ENCODE measurements around the gene MB.

MB gene

DNA sequence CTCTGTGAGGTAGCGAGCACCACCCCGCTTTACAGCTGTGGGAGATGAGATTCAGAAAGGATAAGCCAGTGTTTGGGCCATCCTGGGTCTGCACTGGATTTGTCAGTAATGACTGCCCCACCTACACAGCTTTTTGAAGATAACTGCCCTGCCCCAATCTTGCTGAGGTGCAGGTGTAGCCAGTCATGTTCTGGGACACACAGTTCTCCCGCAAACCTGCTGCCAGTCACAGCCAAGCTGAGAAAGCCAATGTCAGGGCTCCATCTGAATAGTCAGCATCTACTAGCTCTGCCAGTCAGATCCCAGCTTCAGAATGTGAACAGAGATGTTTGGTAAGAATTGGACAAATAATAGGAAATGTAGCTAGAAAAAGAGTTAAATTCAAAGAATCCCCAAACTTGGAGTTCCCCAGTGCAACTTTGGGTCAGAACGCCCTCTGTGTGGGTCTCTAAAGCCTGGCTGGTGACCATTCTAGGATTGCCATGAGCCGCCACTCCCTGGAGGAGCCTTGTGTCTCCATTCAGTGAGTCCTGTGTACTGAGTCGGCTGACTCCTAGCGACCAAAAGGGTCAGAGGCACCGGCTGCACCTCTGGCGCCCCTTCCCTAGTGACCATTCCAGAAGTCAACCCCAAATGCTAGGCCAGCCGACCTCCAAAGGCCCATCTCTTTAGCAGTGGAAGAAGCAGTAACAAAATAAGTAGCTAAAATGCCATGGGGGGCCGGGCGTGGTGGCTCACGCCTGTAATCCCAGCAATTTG lies 2.4 kb upstream of the MB start:
- Mint-ChIP-seq H3K4me1 (ENCODE audit: low read depth in 2 of 2) (peaks cover 10 to 13% of the 10 kb centered on the region in 2 donors), H3K36me3 (ENCODE audit: insufficient read depth) (no peaks in the 10 kb centered on the region), H3K27ac (no peak overlapping the region), H3K27me3 (peaks cover 4 to 5% of the 10 kb centered on the region in 2 donors), H3K4me3 (no peak overlapping the region), H3K9me3 (no peaks in the 10 kb centered on the region)
- no peak for ATAC-seq (replicated peaks)
- DNase-seq = no peak

DNA sequence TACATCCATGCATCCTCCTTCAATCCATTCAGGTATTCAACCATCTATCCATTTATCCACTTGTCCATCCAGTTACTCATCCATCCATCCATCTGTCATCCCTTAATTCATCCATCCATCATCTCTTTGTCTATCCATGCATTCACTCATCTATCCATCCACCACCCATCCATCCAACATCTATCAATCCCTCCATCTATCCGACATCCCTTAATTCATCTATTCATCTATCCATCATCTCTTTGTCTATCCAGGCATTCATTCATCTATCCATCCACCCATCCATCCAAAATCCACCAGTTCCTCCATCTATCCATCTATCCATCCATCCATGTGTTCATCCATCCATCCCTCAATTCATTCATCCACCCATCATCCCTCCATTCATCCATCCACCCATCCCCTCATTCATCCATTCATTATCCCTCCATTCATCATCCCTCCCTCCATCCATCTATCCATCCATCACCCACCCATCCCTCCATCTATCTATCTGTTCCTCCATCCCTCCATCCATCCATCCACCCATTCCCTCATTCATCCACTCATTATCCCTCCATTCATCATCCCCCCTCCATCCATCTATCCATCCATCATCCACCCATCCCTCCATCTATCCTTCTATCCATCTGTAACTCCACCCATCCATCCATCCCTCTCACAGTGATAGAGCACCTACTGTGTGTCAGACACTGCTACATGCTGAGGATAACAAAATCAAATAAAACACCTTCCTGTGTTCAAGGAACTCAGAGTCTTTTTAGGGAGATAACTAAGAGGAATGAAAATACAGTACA lies 1.5 kb upstream of the MB start:
- no peaks in the 10 kb centered on the region for H3K27me3 Mint-ChIP-seq
- DNase-seq (no peak), ATAC-seq (replicated peaks) (no peak)
- no peak overlapping the region for H3K4me3 Mint-ChIP-seq
- no peaks in the 10 kb centered on the region for H3K36me3 Mint-ChIP-seq (ENCODE audit: insufficient read depth)
- no peaks in the 10 kb centered on the region for H3K9me3 Mint-ChIP-seq
- H3K27ac Mint-ChIP-seq = no peak overlapping the region
- peaks cover 10 to 13% of the 10 kb centered on the region in 2 donors for H3K4me1 Mint-ChIP-seq (ENCODE audit: low read depth in 2 of 2)

DNA sequence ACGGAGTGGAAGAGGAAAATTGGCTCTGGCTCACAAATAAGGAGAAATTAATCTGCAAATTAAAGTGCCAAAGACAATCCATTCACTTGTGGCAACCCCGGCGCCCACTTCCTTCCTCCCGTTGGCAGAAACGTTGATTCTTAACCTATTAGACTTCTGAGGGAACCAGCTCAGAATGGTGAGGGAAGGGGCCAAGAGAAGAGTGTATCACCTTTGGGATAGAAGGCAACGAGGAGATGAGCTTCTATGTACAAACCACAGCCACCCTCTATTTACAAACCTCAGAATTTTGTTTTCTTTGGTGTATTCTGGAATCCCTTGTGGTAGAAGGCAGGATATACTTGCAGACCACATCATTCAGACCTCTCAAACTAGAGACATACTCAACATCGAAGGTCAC lies 1.1 kb downstream of the MB start:
- Mint-ChIP-seq H3K27me3 (peaks cover 0 to 11% of the 10 kb centered on the region in 2 donors), H3K4me3 (no peak overlapping the region), H3K36me3 (ENCODE audit: insufficient read depth) (no peaks in the 10 kb centered on the region), H3K27ac (no peak overlapping the region), H3K4me1 (ENCODE audit: low read depth in 2 of 2) (peaks cover 9 to 17% of the 10 kb centered on the region in 2 donors), H3K9me3 (no peaks in the 10 kb centered on the region)
- no peak for ATAC-seq (replicated peaks)
- no peak for DNase-seq

DNA sequence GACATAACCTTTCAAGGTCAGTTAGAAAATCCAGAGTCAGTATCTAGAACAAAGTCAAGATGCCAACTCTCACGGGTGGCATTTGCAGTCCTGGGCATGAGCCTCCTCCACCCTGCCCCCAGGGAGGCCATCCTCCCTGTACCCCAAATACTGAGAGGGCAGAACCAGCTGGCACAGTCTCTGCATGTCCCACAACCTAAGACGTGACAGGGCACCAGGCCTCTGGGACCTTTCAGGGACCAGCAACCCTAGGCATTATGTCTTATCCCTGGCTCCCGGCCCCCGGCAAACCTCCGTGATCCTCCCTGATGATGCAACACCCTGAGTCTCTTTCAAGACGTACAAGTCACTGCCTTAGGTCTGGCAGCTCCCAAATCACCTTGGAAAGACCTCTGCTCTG lies 2.0 kb downstream of the MB start:
- no peaks in the 10 kb centered on the region for H3K36me3 Mint-ChIP-seq (ENCODE audit: insufficient read depth)
- H3K27ac Mint-ChIP-seq = no peak overlapping the region
- H3K4me1 Mint-ChIP-seq (ENCODE audit: low read depth in 2 of 2) = peaks cover 9 to 17% of the 10 kb centered on the region in 2 donors
- DNase-seq = no peak
- no peaks in the 10 kb centered on the region for H3K9me3 Mint-ChIP-seq
- H3K27me3 Mint-ChIP-seq = peaks cover 0 to 20% of the 10 kb centered on the region in 2 donors
- H3K4me3 Mint-ChIP-seq = no peak overlapping the region
- no peak for ATAC-seq (replicated peaks)

DNA sequence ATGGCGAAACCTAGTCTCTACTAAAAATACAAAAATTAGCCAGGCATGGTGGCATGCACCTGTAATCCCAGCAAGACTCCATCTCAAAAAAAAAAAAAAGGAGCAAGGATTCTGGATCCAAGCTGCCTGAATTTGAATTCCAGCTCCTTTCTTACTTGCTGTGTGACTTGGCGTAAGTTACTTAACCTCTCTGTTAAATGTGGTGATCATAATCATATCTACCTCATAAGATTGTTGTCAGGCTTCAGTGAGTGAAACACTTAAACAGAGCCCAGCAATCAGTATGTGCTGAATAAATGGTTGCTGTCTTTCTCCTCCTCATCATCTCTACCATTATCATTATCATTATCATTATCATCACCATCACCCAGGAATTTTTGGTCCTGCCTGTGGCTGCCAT lies 2.7 kb downstream of the MB start:
- Mint-ChIP-seq H3K36me3 (ENCODE audit: insufficient read depth) (no peaks in the 10 kb centered on the region), H3K27ac (peak overlapping the region in 1 of 2 donors; percentile 62), H3K9me3 (no peaks in the 10 kb centered on the region), H3K4me3 (no peak overlapping the region), H3K27me3 (peaks cover 0 to 27% of the 10 kb centered on the region in 2 donors), H3K4me1 (ENCODE audit: low read depth in 2 of 2) (peaks cover 9 to 17% of the 10 kb centered on the region in 2 donors)
- DNase-seq (no peak), ATAC-seq (replicated peaks) (no peak)

DNA sequence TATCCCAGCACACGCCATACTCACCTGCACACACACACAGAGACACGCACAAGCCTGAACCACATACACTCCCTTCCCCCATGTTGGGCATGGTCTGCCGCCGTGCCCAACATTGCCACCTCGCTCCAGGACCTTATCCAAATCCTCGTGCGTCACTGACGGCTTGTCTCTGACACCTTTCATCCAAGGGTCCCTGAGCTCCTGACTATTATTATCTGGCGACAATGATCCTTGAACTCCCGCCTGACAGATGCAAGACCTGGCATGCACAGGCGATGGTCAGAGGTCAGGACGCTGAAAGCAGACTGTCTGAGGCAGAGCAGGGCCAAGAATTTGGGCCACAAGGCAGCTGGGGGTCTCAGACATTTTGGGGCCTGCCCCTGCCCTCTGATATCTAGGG lies 4.2 kb downstream of the MB start:
- Mint-ChIP-seq H3K27ac (no peak overlapping the region), H3K9me3 (no peaks in the 10 kb centered on the region), H3K4me1 (ENCODE audit: low read depth in 2 of 2) (peaks cover 9 to 17% of the 10 kb centered on the region in 2 donors), H3K4me3 (no peak overlapping the region), H3K36me3 (ENCODE audit: insufficient read depth) (no peaks in the 10 kb centered on the region), H3K27me3 (peaks cover 15 to 42% of the 10 kb centered on the region in 2 donors)
- ATAC-seq (replicated peaks) (no peak), DNase-seq (no peak)

DNA sequence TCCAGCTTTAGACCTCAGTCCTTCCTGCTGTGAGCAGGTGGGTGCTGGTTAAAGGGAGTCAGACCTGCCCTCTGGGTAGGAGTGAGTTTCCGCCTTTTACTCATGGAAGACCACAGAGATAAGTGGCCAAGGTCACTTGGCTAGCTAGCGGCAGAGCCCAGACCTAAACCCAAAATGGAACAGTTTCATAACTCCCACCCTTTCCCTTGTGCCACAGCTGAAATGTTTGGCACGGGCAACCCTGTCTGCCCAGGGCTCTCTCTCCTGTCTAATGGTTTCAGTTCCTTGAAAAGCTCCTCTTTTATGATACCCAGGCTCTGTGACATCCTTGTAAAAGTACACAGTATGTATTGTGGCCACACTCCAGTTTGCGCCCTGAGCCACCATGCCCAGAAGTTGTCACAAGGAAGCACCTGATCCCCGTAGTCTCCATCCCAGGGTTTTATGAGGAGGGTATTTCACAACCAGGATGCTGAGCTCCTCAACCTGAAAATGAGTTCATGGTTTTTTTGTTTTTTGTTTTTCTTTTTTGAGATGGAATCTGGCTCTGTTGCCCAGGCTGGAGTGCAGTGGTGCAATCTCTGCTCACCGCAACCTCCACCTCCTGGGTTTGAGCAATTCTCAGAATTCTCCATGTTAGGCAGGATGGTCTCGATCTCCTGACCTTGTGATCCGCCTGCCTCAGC lies 5.1 kb downstream of the MB start:
- ATAC-seq (replicated peaks) = no peak
- H3K27me3 Mint-ChIP-seq = peaks cover 23 to 51% of the 10 kb centered on the region in 2 donors
- no peak overlapping the region for H3K4me3 Mint-ChIP-seq
- peak overlapping the region in 1 of 2 donors; percentile 62 for H3K27ac Mint-ChIP-seq
- H3K36me3 Mint-ChIP-seq (ENCODE audit: insufficient read depth) = no peaks in the 10 kb centered on the region
- H3K9me3 Mint-ChIP-seq = no peaks in the 10 kb centered on the region
- H3K4me1 Mint-ChIP-seq (ENCODE audit: low read depth in 2 of 2) = peaks cover 9 to 17% of the 10 kb centered on the region in 2 donors
- no peak for DNase-seq

DNA sequence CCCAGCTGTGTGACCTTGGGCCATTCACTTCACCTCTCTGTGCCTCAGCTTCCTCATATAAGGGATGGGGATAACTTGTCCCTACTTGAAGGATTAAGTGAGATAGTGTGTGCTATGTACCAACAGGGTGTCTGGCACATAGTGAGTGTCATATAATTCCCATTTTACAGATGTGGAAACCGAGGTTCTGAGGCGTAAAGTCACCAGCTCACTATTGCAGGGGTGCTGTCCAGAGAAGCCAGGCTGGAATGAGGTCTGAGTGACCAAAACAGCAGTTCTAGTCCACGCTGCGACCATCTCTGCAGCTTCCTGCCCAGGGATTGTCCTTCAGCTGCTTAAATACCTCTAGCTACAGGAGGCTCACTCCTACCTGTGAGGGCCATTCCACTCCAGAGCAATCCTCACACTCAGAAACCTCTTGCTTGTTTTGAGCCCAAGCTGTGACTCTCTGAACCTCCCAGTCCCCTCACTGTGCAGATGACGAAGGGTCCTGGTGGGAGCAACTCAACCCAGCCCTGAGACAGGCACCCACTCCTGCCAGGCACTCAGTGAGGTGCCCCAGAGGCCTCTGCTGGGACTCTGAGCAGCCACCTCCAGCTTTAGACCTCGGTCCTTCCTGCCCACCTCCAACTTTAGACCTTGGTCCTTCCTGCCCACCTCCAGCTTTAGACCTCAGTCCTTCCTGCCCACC lies 5.8 kb downstream of the MB start:
- H3K4me1 Mint-ChIP-seq (ENCODE audit: low read depth in 2 of 2) = peaks cover 9 to 11% of the 10 kb centered on the region in 2 donors
- DNase-seq (no peak), ATAC-seq (replicated peaks) (no peak)
- no peaks in the 10 kb centered on the region for H3K9me3 Mint-ChIP-seq
- peaks cover 30 to 58% of the 10 kb centered on the region in 2 donors for H3K27me3 Mint-ChIP-seq
- peak overlapping the region in 1 of 2 donors; percentile 62 for H3K27ac Mint-ChIP-seq
- H3K36me3 Mint-ChIP-seq (ENCODE audit: insufficient read depth) = no peaks in the 10 kb centered on the region
- no peak overlapping the region for H3K4me3 Mint-ChIP-seq

DNA sequence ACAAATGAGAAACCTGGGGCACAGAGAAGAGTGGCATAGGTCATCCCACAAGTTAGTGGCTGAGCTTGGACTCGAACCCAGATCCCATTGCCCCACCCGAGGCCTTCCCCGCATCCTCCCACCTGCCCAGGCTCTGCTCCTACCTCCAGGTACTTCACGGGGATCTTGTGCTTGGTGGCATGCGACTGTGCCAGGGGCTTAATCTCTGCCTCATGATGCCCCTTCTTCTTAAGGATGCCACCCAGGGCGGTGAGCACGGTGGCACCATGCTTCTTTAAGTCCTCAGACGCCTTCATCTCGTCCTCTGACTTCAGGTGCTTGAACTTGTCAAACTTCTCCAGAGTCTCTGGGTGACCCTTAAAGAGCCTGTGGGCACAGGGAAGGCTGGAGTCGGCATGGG lies 6.4 kb downstream of the MB start:
- DNase-seq (no peak), ATAC-seq (replicated peaks) (no peak)
- H3K36me3 Mint-ChIP-seq (ENCODE audit: insufficient read depth) = no peaks in the 10 kb centered on the region
- H3K4me3 Mint-ChIP-seq = no peak overlapping the region
- H3K27ac Mint-ChIP-seq = no peak overlapping the region
- peaks cover 5 to 7% of the 10 kb centered on the region in 2 donors for H3K4me1 Mint-ChIP-seq (ENCODE audit: low read depth in 2 of 2)
- peaks cover 34 to 64% of the 10 kb centered on the region in 2 donors for H3K27me3 Mint-ChIP-seq
- H3K9me3 Mint-ChIP-seq = no peaks in the 10 kb centered on the region

DNA sequence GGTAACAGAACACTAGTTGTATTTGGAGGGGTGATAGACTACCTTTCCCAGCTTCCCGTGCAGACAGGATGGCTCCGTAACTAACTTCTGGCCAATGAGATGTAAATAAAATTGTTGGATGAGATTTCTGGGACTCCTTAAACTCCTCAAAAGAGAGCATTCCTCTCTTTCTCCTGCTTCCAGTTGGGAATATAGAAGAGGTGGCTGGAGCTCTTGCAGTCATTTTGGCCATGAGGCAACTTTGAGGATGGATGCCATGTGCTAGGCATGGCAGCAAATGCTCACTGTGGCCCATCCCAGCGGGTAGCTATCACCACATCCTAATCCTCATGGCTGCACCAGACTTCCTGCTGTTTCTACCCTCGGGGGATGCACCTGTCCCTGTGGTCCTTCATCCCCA lies 7.4 kb downstream of the MB start:
- no peak for ATAC-seq (replicated peaks)
- no peaks in the 10 kb centered on the region for H3K36me3 Mint-ChIP-seq (ENCODE audit: insufficient read depth)

DNA sequence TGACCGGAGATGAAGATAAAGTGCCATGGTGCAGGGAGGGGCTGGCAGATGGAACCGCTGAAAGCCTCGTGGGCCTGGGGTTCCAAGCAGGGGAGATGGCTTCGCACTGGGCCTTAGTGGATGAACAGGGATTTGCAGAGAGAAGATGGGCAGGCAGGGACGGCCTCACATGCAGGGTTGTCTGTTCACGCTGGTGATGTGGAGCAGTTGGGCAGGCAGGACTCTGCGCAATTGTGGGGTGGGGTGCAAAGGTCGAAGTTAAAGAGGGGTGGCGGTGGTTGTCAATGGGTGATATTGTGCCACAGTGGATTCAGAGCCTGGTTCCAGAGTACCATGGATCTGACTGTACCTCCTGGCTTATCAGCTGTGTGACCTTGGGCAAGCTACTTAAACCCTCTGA lies 7.9 kb downstream of the MB start:
- Mint-ChIP-seq H3K27ac (no peak overlapping the region), H3K4me3 (no peak overlapping the region)

More for the DNA sequence above, 7.4 kb downstream of the MB start:
- H3K4me1 Mint-ChIP-seq (ENCODE audit: low read depth in 2 of 2) = peaks cover 3 to 6% of the 10 kb centered on the region in 2 donors
- H3K4me3 Mint-ChIP-seq = no peak overlapping the region
- no peak for DNase-seq
- H3K27ac Mint-ChIP-seq = no peak overlapping the region
- H3K27me3 Mint-ChIP-seq = peaks cover 34 to 65% of the 10 kb centered on the region in 2 donors
- H3K9me3 Mint-ChIP-seq = no peaks in the 10 kb centered on the region

DNA sequence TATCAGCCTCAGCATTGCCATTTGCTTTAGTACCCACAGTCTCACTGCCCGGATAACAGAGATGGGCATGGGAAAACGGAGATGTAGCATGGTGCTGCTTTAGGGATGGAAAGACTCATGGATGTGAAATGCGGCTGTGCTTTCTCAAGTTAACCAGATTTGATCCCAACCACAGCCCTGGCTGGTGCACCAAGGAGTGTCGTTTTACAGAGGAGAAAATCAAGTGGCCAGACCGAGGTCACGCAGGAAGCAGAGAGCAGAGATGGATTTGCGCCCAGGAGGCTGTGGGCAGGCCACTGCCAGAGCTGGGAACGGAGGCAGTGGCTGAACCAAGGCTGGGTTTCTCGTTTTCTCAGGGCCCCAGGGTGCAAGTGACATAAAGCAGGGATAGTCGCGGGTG lies 9.0 kb downstream of the MB start:
- H3K4me1 Mint-ChIP-seq (ENCODE audit: low read depth in 2 of 2) = peaks cover 3 to 6% of the 10 kb centered on the region in 2 donors
- no peak overlapping the region for H3K4me3 Mint-ChIP-seq
- ATAC-seq (replicated peaks) = no peak
- peaks cover 34 to 65% of the 10 kb centered on the region in 2 donors for H3K27me3 Mint-ChIP-seq
- H3K9me3 Mint-ChIP-seq = no peaks in the 10 kb centered on the region
- H3K36me3 Mint-ChIP-seq (ENCODE audit: insufficient read depth) = no peaks in the 10 kb centered on the region
- H3K27ac Mint-ChIP-seq = no peak overlapping the region
- no peak for DNase-seq

More for the DNA sequence above, 7.9 kb downstream of the MB start:
- DNase-seq (no peak), ATAC-seq (replicated peaks) (no peak)
- peaks cover 34 to 65% of the 10 kb centered on the region in 2 donors for H3K27me3 Mint-ChIP-seq
- peaks cover 3 to 6% of the 10 kb centered on the region in 2 donors for H3K4me1 Mint-ChIP-seq (ENCODE audit: low read depth in 2 of 2)
- no peaks in the 10 kb centered on the region for H3K36me3 Mint-ChIP-seq (ENCODE audit: insufficient read depth)
- no peaks in the 10 kb centered on the region for H3K9me3 Mint-ChIP-seq

DNA sequence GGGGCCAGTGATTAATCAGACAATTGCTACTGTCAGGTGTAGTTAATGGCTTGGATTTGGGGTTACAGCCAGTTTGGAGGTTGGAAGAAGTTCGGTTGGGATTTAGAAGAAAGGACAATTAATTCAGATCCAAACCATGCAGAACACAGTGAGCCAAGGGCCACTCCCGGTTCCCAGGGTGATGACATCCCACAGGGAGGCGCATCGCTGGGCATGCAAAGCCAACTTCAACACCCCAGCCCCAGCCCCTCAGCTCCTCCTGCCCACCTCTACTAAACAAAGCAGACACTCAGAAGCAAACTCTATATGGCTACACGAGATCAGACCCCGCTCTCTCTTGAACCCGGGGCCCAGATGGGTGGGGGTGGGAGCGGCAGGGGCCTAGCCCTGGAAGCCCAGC lies 10.2 kb downstream of the MB start:
- H3K9me3 Mint-ChIP-seq = no peaks in the 10 kb centered on the region
- DNase-seq = no peak
- H3K27me3 Mint-ChIP-seq = peaks cover 34 to 62% of the 10 kb centered on the region in 2 donors
- peak overlapping the region in 1 of 2 donors; percentile 25 for H3K27ac Mint-ChIP-seq
- no peaks in the 10 kb centered on the region for H3K36me3 Mint-ChIP-seq (ENCODE audit: insufficient read depth)
- no peak for ATAC-seq (replicated peaks)
- no peak overlapping the region for H3K4me3 Mint-ChIP-seq
- peaks cover under 1 to 2% of the 10 kb centered on the region in 2 donors for H3K4me1 Mint-ChIP-seq (ENCODE audit: low read depth in 2 of 2)

All from effector memory CD8-positive, alpha-beta T cell (primary cell).